Measurements from ENCODE around the gene PIH1D2.
"Not testable (repeated sequence)": the region's sequence is repeated elsewhere in the genome, so short reads cannot be mapped to it uniquely, and the experiment has no call there.

The PIH1D2 gene

DNA sequence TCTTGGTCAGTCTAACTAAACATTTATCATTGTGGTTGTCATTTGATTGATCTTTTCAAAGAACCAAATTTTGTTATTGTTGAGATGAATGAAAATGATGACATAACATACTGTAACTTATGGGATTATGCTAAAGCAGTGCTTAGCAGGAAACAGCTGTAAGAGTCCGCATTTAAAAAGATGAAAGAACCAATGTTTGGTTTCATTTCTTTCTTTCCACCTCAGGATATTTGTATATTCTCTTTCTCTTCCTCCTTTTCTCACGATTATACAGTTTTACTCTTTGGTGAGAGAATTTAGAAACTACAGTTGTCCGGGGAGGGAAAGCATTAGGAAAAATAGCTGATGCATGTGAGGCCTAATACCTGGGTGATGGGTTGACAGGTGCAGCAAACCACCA is 23.1 kb downstream of the PIH1D2 start:
- DNase-seq = no peak

DNA sequence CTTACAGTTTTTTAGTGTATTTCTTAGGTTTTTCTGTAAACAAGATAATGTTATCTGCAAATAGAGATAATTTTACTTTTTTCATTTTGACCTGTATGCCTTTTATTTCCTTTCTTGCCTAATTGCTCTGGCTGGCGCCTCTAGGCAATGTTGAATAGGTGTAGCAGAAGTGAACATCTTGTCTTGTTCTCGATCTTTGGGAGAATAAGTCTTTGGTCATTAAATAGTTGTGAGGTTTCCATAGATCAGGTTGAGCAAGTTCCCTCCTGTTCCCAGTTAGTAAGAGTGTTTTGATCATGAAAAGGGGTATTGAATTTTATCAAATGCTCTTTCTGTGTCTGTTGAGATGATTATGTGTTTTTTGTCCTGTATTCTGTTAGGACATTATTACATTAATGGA is 24.0 kb downstream of the PIH1D2 start:
- no peak for DNase-seq

DNA sequence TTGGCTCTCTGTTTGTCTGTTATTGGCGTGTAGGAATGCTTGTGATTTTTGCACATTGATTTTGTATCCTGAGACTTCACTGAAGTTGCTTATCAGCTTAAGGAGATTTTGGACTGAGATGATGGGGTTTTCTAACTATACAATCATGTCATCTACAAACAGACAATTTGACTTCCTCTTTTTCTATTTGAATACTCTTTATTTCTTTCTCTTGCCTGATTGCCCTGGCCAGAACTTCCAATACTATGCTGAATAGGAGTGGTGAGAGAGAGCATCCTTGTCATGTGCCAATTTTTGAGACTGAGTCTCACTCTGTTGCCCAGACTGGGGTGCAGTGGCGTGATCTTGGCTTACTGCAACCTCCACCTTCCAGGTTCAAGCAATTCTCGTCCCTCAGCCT is 25.6 kb downstream of the PIH1D2 start:
- DNase-seq = not testable (repeated sequence)

DNA sequence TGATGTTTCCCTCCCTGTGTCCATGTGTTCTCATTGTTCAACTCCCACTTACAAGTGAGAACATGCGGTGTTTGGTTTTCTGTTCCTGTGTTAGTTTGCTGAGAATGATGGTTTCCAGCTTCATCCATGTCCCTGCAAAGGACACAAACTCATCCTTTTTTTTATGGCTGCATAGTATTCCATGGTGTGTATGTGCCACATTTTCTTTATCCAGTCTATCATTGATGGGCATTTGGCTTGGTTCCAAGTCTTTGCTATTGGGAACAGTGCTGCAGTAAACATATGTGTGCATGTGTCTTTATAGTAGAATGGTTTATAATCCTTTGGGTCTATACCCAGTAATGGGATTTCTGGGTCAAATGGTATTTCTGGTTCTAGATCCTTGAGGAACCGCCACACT is 27.2 kb downstream of the PIH1D2 start:
- not testable (repeated sequence) for DNase-seq

DNA sequence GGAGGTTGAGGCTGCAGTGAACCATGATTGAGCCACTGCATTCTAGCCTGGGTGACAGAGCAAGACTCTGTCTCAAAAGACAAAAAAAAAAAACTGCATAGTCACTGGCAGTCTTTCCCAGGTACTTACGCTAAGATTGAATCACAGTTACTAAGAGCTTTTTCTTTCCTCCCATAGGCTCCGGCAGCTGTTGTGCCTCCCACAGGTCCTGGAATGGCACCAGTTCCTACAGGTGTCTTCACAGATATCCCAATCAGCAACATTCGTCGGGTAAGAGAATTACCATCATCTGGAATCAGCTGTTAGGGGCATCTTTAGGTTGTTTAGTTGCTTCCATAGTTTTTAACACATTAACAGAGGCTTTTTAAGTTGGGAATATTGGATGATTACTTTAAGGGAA is 28.9 kb downstream of the PIH1D2 start:
- no peak for DNase-seq

DNA sequence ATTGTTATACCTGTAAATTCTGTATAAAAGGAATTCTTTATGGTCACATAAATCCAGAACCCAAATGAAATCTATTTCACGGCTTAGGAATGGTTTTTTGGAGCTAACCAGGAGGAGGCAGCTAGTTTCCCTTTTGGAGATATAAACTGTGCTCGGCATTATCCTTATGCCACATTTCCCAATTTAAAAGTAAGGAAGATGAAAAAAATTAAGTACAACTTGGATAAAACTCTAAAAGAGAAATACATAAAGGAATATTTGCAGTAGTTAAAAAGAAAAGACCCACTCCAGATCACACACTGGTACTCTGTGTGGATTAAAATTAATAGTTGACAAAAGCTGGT is 30.9 kb downstream of the PIH1D2 start:
- DNase-seq = no peak

DNA sequence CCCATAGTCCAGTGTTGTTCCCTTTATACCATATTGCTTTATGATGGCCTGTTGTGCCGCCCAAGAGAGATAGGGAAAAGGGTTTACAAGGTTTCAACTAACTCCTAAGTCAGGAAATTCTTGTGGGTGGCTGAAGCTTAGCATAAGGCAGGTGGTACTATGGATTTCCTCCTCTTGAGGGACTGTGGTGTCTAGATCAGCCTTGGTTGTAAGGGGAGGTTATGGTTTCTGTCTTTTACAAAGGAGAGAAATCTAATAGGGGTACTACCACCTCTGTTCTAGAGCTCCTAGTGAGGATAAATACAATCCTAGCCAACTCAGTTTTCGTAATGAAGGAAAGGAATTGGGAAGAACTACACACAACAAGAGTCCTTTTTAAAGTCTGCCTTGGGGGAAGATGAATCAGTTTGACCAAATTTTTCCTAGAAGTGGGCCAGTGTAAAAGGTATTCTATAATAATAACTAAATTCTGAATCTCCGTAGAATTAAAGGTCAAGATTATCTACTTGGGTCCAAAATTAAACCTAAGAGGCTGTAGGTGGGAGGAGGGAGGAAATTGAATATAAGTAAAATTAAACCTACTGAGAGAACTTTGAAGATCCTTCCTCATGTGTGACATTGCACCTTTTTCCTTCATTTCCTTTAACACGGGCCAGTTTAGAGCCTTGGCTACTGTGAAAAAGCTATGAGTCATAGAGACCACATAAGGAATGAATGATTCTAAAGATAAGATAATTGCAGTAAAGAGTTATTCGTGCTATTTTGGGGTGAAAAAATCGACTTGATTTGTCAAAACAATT is 31.5 kb downstream of the PIH1D2 start:
- no peak for DNase-seq

DNA sequence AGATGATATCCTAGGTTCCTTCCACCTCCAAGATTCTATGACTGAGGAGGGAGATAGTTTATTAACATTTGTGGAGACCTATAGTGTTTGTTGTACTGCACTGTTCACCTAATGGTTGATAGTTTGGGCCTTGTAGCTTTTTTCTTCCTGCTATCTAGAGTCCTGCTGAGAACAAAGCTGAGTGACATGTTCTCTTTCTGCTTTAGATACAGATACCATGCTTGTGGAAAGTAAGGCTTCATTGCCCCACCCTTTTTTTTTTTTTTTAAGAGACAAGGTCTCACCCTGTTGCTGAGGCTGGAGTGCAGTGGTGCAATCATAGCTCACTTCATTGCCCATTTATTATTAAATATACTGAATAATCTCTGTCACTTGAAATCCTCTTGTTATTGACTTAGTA is 36.3 kb downstream of the PIH1D2 start:
- no peak for DNase-seq

DNA sequence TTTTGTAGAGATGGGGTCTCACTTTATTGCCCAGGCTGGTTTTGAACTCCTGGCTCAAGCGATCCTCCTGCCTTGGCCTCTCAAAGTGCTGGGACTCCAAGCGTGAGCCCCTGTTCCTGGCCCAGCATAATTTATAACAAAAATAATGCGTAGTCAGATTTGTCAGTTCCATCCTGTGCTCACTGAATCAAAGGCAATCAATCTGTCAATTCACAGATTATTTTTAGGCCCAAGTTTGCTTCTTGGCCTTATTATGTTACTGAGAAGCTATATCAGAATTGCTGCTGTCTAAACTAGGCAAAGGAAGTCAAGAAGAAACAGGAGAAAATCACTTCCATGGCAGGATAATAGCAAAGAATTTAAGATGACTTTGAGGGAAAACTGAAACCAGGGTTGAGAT is 39.9 kb downstream of the PIH1D2 start:
- DNase-seq = no peak

DNA sequence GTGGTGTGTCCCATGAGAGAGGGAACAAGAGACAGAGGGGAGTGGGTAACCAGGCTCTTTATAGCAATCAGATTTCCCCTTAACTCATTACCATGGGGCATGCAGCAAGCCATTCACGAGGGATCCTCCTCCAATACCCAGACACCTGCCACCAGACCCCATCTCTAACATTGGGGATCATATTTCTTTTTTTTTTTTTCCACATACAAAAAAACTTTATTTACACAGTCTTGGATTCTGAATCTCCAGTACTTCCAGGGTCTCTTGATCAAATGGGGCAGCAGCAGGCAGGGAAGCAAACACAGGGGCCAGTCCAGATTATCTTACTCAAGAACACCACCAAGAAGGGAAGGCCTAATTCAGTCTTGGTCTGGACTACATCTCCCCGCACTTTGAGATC is 44.4 kb downstream of the PIH1D2 start:
- no peak for DNase-seq

DNA sequence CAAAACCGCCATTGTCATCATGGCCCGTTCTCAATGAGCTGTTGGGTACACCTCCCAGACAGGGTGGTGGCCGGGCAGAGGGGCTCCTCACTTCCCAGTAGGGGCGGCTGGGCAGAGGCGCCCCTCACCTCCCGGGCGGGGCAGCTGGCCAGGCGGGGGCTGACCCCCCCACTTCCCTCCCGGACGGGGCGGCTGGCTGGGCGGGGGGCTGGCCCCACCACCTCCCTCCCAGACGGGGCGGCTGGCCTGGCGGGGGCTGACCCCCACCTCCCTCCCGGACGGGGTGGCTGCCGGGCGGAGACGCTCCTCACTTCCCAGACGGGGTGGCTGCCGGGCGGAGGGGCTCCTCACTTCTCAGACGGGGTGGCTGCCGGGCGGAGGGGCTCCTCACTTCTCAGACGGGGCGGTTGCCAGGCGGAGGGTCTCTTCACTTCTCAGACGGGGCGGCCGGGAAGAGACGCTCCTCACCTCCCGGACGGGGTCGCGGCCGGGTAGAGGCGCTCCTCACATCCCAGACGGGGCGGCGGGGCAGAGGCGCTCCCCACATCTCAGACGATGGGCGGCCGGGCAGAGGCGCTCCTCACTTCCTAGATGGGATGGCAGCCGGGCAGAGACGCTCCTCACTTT is 46.9 kb downstream of the PIH1D2 start:
- not testable (repeated sequence) for DNase-seq

DNA sequence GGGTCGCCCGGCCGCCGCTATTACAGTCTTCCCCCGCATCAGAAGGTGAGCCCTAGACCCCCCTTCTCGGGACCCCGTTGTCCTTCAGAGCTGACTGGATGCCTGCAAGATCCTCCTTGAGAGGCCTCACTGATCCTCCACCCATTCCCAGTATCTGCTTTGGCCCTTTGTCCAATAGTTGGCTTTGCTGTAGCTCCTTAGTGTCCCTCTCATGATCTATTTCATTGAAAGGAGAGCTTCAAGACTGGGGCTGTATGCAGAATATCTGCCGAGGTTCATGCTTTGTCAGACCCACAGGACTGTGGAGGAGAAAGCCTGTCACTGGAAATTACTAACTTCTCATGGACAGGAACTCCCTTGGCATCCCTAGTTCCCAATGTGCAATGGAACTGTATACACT is 48.1 kb downstream of the PIH1D2 start:
- DNase-seq = peak; percentile 33

DNA sequence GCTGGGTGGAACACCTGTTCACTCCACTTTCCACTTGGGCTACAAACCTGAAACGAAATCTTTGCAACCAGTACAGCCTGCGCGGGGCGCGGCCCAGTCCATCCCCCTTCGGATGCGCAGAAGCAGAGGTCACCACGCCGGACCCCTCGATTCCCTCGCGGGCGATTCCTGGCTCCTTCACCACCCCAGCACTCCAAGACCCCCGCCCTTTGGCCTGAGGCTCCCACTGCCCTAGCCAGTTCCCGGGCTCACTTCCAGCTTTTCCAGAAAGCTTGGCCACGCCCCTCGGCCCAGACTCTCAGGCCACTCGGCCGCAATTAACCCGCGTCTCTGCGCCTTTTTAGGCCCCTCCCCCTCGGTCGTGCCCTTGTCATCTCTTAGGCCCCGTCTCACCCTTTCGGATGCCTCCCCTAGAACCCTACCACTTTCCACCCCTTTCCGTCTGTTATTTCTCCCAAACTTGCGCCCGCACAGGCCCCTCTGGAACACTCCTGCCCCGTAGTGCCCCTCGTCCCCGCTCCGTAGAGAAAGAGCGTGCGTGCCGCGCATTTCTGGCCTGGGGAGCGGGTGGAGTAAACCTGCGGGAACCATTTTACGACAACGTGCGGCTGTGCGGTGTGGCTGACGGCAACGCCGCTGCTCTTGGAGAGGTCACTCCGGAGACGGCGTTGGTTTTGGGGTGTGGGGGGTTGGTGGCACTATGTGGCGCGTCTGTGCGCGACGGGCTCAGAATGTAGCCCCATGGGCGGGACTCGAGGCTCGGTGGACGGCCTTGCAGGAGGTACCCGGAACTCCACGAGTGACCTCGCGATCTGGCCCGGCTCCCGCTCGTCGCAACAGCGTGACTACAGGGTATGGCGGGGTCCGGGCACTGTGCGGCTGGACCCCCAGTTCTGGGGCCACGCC is 48.8 kb downstream of the PIH1D2 start, which contains the start of gene DLAT:
Gene DLAT (plus strand): TSS at position 636 of the 906 bp plus-strand sequence. CDS start 65 bp downstream, at position 701.
- DNase-seq = peak; percentile 90

DNA sequence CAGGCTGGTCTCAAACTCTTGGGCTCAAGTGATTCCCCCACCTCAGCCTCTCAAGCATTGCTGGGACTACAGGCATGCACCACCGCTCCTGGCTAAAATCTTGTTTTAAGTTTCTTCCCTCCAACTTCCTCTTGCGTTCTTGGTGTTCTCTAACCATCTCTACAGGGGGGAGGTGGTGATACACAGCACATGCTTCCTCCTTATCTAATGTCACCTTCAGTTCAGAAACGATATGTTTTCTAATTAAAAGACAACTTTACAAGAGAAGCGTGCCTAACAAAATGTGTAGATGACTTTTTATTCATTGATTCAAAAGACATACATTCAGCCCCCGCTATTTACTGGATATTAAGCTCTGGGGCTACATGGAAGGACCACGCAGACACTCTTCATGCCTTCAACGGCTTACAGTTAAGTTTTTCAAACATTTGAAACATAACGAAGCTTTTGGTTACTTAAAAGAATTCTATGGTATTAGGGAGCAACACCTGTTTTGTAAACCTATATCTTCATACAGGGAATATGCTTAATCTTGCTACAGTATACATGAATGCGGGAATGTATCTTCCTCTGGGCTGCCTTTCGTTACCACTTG is 49.5 kb downstream of the PIH1D2 start:
- DNase-seq = no peak

DNA sequence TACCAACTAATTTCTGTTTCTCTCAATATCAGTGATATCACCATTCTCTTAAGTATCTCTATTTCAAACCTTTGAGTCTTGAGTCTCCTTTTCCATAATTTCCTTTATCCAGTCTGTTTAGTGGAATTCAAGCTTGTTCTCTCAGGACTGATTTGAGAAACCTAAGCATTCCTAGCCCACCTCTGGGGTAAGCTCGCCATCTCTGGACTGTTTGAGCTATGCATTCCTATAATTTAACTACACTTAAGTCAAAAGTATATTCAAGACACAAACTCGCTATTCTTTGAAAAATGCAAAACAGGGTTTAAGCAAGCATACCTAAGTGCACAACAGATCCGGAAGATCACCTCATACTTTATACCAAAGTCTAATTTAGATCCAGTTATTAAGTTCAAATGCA is 50.7 kb downstream of the PIH1D2 start:
- DNase-seq = no peak

DNA sequence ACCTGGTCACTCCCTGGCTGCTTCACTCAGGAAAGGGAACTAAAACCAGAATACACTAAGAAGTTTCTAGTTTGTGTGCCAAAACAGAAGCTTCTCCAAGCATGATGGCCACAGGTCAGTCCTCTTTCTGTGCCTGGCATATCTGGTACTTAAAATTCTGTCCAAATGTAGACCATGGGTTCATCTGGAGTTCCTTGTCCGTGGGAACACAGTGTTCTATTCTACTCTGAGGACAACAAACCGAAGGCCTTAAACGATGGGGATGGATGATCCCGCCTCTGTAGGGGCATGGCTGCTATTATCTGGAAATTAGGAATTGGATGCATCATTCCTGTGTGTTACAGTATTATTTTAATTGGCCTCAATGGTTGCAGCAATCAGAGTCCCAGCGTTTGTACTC is 54.8 kb downstream of the PIH1D2 start:
- no peak for DNase-seq

Measured in NCI-H345 (cell line).